OCI-LY1 (cell line): Measurements from ENCODE around the gene CCL28.

Source experiments
- H2AFZ ChIP-seq: fragments of 200-600 bp; sonication (generic), shearing (Covaris generic); 2 replicates; pipeline ENCODE4 v1.6.0; 2014; ENCODE audit warnings: antibody characterized with exemption, mild to moderate bottlenecking, low read length
- H3F3A ChIP-seq: fragments of 200-600 bp; sonication (generic), shearing (Covaris generic); 2 replicates; pipeline ENCODE4 v1.6.0; 2014; ENCODE audit warnings: mild to moderate bottlenecking, antibody characterized with exemption, low read length, moderate library complexity; ENCODE audit not compliant: insufficient read depth
- H3K27ac ChIP-seq: fragments of 200-600 bp; sonication (generic); 2 replicates; pipeline ENCODE4 v1.5.1; 2014; ENCODE audit warnings: low read length, mixed run types, mild to moderate bottlenecking, low read depth; ENCODE audit not compliant: poor library complexity, severe bottlenecking
- H3K27me3 ChIP-seq: fragments of 200-600 bp; sonication (generic); 2 replicates; pipeline ENCODE4 v1.6.0; 2014; ENCODE audit warnings: antibody characterized with exemption, mild to moderate bottlenecking, low read length, moderate library complexity; ENCODE audit not compliant: insufficient read depth
- H3K36me3 ChIP-seq: fragments of 200-600 bp; sonication (generic); 2 replicates; pipeline ENCODE4 v1.6.1; 2014; ENCODE audit warnings: mild to moderate bottlenecking, antibody characterized with exemption, low read length, moderate library complexity, mixed read lengths; ENCODE audit not compliant: insufficient read depth
- H3K4me1 ChIP-seq: fragments of 200-600 bp; sonication (generic); 2 replicates; pipeline ENCODE4 v1.5.1; 2014; ENCODE audit warnings: mild to moderate bottlenecking, low read length, moderate library complexity; ENCODE audit not compliant: insufficient read depth, severe bottlenecking
- H3K4me2 ChIP-seq: fragments of 200-600 bp; sonication (generic), shearing (Covaris generic); 2 replicates; pipeline ENCODE4 v1.6.1; 2014; ENCODE audit warnings: low read length
- H3K4me3 ChIP-seq: fragments of 200-600 bp; sonication (generic); 2 replicates; pipeline ENCODE4 v1.5.1; 2014; ENCODE audit warnings: low read length, low read depth, mild to moderate bottlenecking, mixed read lengths; ENCODE audit not compliant: poor library complexity, severe bottlenecking
- H3K79me2 ChIP-seq: fragments of 200-600 bp; shearing (Covaris generic); 2 replicates; pipeline ENCODE4 v1.6.1; 2016; ENCODE audit warnings: mixed run types, low read length, mixed read lengths; ENCODE audit not compliant: insufficient read depth
- H3K9ac ChIP-seq: fragments of 200-600 bp; sonication (generic), shearing (Covaris generic); 2 replicates; pipeline ENCODE4 v1.6.1; 2014; ENCODE audit warnings: mild to moderate bottlenecking, low read length, mixed read lengths
- H3K9me2 ChIP-seq: fragments of 200-600 bp; sonication (generic), shearing (Covaris generic); 2 replicates; pipeline ENCODE4 v1.6.1; 2014; ENCODE audit warnings: low read depth, mild to moderate bottlenecking, low read length, mixed read lengths
- H3K9me3 ChIP-seq: fragments of 200-600 bp; shearing (Covaris generic); 2 replicates; pipeline ENCODE4 v1.6.1; 2014; ENCODE audit warnings: low read length, mixed read lengths
- H4K20me1 ChIP-seq: fragments of 200-600 bp; sonication (generic), shearing (Covaris generic); 2 replicates; pipeline ENCODE4 v1.6.0; 2016; ENCODE audit warnings: mild to moderate bottlenecking, low read length; ENCODE audit not compliant: insufficient read depth
- EZH2 ChIP-seq: fragments of 200-600 bp; sonication (generic), shearing (Covaris generic); IDR thresholded peaks from 2 replicates; pipeline ENCODE4 v1.8.0; 2017; ENCODE audit warnings: borderline replicate concordance, mixed run types, mild to moderate bottlenecking, antibody characterized with exemption, low read length, moderate library complexity, mixed read lengths
- TF ChIP-seq, protein P1 (sequence below): fragments of 200-600 bp; sonication (generic), shearing (Covaris generic); IDR thresholded peaks from 2 replicates; pipeline ENCODE4 v1.5.1; 2017; ENCODE audit warnings: mild to moderate bottlenecking, antibody characterized with exemption, low read length, moderate library complexity, mixed read lengths

Gene CCL28

DNA sequence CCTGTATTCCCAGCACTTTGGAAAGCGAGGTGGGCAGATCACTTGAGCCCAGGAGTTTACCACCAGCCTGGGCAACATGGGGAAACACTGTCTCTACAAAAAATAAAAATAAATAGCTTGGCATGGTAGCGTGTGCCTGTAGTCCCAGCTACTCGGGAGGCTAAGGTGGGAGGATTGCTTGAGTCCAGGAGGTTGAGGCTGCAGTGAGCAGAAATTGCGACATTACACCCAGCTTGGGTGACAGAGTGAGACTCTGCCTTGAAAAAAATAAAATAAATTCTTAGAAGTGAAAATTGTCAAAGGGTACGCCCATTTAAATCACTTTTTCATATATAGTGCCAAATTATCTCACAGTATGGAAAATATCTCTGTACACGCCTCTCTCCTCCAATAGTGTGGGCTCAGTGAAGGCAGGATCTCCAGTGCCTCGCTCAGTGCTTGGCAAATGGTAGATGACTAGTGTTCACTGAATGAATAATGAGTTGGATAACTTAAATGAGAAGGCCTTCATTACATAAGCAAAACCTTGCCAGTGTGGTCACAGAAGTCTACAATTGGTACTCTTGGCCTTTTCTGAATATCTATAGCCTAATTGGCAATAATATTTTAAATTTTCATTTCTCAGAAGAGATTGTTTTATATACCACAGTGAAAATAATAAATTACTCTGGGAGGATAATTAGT, 9.4 kb upstream of the CCL28 start:
- Histone ChIP-seq H3F3A (no peaks in the 10 kb centered on the region), H3K4me2 (no peak overlapping the region), H3K9me3 (no peaks in the 10 kb centered on the region), H3K4me1 (no peaks in the 10 kb centered on the region), H3K36me3 (no peaks in the 10 kb centered on the region), H2AFZ (no peak overlapping the region), H3K79me2 (no peaks in the 10 kb centered on the region), H4K20me1 (no peaks in the 10 kb centered on the region), H3K9ac (no peak overlapping the region), H3K27me3 (no peaks in the 10 kb centered on the region), H3K4me3 (no peak overlapping the region), H3K27ac (no peak overlapping the region), H3K9me2 (no peaks in the 10 kb centered on the region)
- TF ChIP-seq, protein P1, sequence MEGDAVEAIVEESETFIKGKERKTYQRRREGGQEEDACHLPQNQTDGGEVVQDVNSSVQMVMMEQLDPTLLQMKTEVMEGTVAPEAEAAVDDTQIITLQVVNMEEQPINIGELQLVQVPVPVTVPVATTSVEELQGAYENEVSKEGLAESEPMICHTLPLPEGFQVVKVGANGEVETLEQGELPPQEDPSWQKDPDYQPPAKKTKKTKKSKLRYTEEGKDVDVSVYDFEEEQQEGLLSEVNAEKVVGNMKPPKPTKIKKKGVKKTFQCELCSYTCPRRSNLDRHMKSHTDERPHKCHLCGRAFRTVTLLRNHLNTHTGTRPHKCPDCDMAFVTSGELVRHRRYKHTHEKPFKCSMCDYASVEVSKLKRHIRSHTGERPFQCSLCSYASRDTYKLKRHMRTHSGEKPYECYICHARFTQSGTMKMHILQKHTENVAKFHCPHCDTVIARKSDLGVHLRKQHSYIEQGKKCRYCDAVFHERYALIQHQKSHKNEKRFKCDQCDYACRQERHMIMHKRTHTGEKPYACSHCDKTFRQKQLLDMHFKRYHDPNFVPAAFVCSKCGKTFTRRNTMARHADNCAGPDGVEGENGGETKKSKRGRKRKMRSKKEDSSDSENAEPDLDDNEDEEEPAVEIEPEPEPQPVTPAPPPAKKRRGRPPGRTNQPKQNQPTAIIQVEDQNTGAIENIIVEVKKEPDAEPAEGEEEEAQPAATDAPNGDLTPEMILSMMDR: no peak
- no peak for TF ChIP-seq EZH2

DNA sequence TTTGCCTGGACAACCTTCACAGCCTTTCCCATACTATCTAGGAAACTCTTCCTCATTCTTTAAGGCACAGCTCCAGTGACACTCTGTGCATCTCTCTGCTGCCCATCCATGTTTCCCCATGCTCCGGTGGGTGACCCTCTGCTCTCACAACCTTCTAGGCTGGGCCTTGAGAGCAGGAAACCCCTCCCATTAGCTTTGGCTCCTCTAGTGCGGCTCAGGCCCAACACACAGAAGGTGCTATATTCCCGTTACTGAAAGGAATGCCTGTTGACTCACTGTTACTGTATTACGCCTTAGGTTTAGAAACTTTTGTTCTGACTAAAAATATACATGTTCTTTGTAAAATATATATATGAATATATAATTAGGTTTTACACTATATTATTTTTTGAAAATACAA, 8.1 kb upstream of the CCL28 start:
- H3K4me3 ChIP-seq: no peak overlapping the region
- no peak overlapping the region for H3K4me2 ChIP-seq
- H3K9me2 ChIP-seq: no peaks in the 10 kb centered on the region
- no peaks in the 10 kb centered on the region for H3K27me3 ChIP-seq
- no peaks in the 10 kb centered on the region for H3K36me3 ChIP-seq
- no peak overlapping the region for H3K27ac ChIP-seq
- H3F3A ChIP-seq: no peaks in the 10 kb centered on the region
- H3K79me2 ChIP-seq: no peaks in the 10 kb centered on the region
- no peak overlapping the region for H3K9ac ChIP-seq
- no peaks in the 10 kb centered on the region for H4K20me1 ChIP-seq
- H2AFZ ChIP-seq: no peak overlapping the region
- no peaks in the 10 kb centered on the region for H3K4me1 ChIP-seq
- no peak for TF ChIP-seq EZH2
- TF ChIP-seq, protein P1: no peak
- H3K9me3 ChIP-seq: no peaks in the 10 kb centered on the region

DNA sequence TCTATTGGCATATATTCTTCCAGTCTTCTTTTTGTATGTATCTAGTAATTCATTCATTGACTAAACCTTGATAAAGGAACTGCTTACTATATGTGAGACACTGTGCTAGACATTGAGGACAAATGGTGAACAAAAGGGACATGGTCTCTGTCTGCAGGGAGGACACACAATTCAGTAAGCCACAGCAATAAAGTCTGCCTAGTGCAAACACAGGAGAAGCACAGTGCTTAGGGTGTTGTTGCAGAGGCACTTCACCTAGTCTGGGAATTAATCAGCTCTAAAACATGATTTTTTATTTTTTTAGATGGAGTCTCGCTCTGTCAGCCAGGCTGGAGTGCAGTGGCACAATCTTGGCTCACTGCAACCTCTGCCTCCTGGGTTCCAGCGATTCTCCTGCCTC, 6.4 kb upstream of the CCL28 start:
- no peak overlapping the region for H3K9ac ChIP-seq
- no peaks in the 10 kb centered on the region for H3F3A ChIP-seq

More for the DNA sequence above, 6.4 kb upstream of the CCL28 start:
- Histone ChIP-seq H4K20me1 (no peaks in the 10 kb centered on the region), H3K4me3 (no peak overlapping the region), H3K9me3 (no peaks in the 10 kb centered on the region), H3K4me2 (no peak overlapping the region), H3K79me2 (no peaks in the 10 kb centered on the region), H3K4me1 (no peaks in the 10 kb centered on the region), H3K9me2 (no peaks in the 10 kb centered on the region), H2AFZ (no peak overlapping the region), H3K27me3 (no peaks in the 10 kb centered on the region), H3K36me3 (no peaks in the 10 kb centered on the region), H3K27ac (no peak overlapping the region)
- no peak for TF ChIP-seq EZH2
- TF ChIP-seq, protein P1: no peak
